Measurements from ENCODE around the gene WDR83.
"Not testable (repeated sequence)": the region's sequence is repeated elsewhere in the genome, so short reads cannot be mapped to it uniquely, and the experiment has no call there.

Gene WDR83

DNA sequence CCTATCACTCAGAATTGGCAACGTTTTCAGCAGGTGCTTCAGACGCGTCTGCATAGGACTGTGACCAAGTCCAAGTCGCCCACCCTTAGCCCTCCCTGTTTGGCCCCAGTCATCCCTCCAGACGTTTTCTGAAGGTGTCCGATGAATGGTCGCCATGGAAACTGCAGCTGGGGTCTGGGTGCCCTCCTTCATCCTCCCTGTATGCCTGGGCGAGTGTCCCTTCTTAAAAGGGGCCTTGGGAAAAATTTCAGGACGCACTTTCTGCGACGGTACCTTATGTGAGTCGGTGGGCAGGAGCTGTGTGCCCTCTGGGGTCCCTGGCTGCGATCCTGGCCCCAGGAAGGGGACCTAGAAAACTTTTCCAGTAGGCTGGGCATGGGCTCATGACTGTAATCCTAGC, 25.2 kb upstream of the WDR83 start:
- Histone ChIP-seq H3K4me1 (peaks cover 0 to 13% (median 7%) of the 10 kb centered on the region in 4 donors), H3K27ac (no peak overlapping the region), H3K9me3 (no peaks in the 10 kb centered on the region), H3K36me3 (peaks cover 0 to 2% (median 0%) of the 10 kb centered on the region in 3 donors), H3K4me3 (no peak overlapping the region), H3K27me3 (no peaks in the 10 kb centered on the region)
- intact Hi-C loops (cut with DNase I; ENCODE audit: low total_unique reads), result no loop called here
- DNase-seq, result no peak
- TF ChIP-seq, protein P1, sequence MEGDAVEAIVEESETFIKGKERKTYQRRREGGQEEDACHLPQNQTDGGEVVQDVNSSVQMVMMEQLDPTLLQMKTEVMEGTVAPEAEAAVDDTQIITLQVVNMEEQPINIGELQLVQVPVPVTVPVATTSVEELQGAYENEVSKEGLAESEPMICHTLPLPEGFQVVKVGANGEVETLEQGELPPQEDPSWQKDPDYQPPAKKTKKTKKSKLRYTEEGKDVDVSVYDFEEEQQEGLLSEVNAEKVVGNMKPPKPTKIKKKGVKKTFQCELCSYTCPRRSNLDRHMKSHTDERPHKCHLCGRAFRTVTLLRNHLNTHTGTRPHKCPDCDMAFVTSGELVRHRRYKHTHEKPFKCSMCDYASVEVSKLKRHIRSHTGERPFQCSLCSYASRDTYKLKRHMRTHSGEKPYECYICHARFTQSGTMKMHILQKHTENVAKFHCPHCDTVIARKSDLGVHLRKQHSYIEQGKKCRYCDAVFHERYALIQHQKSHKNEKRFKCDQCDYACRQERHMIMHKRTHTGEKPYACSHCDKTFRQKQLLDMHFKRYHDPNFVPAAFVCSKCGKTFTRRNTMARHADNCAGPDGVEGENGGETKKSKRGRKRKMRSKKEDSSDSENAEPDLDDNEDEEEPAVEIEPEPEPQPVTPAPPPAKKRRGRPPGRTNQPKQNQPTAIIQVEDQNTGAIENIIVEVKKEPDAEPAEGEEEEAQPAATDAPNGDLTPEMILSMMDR (IDR thresholded peaks at IDR 0.05), result no peak

DNA sequence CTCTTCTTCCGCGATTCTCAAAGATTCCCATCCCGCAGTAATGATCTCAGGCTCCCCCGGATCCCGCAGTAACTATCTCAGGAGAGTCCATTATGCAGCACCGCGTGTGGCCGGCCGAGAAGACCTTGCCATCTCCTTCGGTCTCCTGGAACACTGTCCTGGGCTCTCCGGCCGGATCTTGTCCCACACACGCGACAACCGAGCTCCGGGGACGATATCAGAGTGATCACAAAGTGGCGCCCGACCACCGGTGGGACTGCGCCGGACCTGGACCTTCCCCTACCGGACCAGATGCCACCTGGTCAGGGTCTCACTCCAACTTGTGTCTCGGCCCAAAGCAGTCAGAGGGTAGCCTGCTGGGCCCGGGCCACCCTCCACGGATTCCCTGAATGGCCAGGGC, 24.1 kb upstream of the WDR83 start:
- Histone ChIP-seq H3K4me1 (peaks cover 0 to 17% (median 9%) of the 10 kb centered on the region in 4 donors), H3K36me3 (peaks cover 0 to 4% (median 0%) of the 10 kb centered on the region in 3 donors), H3K9me3 (no peaks in the 10 kb centered on the region), H3K4me3 (no peak overlapping the region), H3K27ac (no peak overlapping the region), H3K27me3 (no peaks in the 10 kb centered on the region)
- TF ChIP-seq, protein P1 (IDR thresholded peaks at IDR 0.05), result no peak
- no peak for DNase-seq
- intact Hi-C loops (cut with DNase I; ENCODE audit: low total_unique reads), result no loop called here

DNA sequence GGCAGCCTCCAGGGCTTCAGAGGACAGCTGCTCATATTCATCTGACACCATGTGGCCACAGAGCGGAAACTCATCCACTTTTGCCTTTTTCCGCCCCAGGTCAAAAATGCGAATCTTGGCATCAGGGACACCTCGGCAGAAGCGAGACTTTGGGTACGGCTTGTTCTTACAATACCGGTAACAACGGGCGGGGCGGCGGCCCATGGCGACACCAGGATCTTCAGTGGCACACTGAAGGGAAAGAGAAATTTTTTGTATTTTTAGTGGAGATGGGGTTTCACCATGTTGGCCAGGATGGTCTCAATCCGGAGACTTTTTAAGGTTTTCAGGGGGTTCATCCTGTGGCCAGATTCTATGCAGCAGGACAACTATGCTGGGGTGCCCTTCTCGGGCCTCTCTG, 22.9 kb upstream of the WDR83 start:
- peaks cover 0 to 29% (median 15%) of the 10 kb centered on the region in 4 donors for H3K4me1 ChIP-seq
- H3K36me3 ChIP-seq; H3K9me3 ChIP-seq; H3K4me3 ChIP-seq; intact Hi-C loops (cut with DNase I; ENCODE audit: low total_unique reads); DNase-seq; H3K27ac ChIP-seq; H3K27me3 ChIP-seq: not testable (repeated sequence)

DNA sequence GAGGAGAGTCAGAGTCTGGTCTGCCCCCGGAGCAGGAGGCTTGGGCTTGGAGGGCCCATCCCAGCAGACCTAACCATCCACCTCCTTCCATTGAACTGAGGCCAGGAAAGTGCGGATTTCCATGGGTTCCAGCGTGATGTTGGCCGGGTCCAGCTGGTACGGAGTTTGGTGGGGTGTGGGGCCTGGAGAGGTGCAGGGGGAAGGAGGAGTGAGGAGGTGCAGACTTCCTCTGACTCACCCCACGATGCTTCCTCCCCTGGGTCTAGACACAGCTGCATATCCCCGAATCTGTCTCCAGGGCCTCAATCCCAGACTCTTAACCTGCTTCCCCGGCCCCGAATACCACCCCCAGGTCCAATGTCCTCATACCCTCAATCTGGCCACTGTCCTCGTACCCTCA, 20.1 kb upstream of the WDR83 start:
- Histone ChIP-seq H3K27ac (no peak overlapping the region), H3K9me3 (no peaks in the 10 kb centered on the region), H3K27me3 (no peaks in the 10 kb centered on the region), H3K36me3 (peaks cover 0 to 5% (median 0%) of the 10 kb centered on the region in 3 donors), H3K4me3 (no peak overlapping the region), H3K4me1 (peaks cover 0 to 19% (median 8%) of the 10 kb centered on the region in 4 donors)
- TF ChIP-seq, protein P1 (IDR thresholded peaks at IDR 0.05), result no peak
- intact Hi-C loops (cut with DNase I; ENCODE audit: low total_unique reads), result no loop called here
- DNase-seq, result no peak

DNA sequence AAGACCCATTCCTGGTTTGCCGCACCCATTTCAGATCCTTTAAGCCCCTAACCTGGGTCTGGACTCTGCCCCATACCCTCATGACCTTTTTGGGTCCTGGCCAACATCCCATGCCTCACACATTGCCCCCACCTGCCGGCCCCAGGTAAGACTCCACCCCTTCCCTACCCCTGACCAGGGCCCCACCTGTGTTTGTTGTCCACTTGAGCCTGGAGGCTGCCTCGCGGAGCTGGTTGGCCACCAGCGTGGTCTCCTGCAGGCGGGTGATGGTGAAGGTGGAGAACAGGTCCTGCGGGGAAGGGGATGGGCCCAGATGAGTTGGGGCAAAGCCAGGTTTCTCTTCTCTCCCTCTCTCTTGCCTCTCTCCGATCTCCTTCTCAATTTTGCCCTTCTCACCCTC, 19.6 kb upstream of the WDR83 start:
- intact Hi-C loops (cut with DNase I; ENCODE audit: low total_unique reads), result no loop called here
- no peak overlapping the region for H3K27ac ChIP-seq
- no peaks in the 10 kb centered on the region for H3K27me3 ChIP-seq
- DNase-seq, result no peak
- no peak overlapping the region for H3K4me3 ChIP-seq
- H3K36me3 ChIP-seq, result peaks cover 0 to 10% (median 0%) of the 10 kb centered on the region in 3 donors
- TF ChIP-seq, protein P1 (IDR thresholded peaks at IDR 0.05), result no peak
- H3K4me1 ChIP-seq, result peaks cover 0 to 19% (median 8%) of the 10 kb centered on the region in 4 donors
- H3K9me3 ChIP-seq, result no peaks in the 10 kb centered on the region

DNA sequence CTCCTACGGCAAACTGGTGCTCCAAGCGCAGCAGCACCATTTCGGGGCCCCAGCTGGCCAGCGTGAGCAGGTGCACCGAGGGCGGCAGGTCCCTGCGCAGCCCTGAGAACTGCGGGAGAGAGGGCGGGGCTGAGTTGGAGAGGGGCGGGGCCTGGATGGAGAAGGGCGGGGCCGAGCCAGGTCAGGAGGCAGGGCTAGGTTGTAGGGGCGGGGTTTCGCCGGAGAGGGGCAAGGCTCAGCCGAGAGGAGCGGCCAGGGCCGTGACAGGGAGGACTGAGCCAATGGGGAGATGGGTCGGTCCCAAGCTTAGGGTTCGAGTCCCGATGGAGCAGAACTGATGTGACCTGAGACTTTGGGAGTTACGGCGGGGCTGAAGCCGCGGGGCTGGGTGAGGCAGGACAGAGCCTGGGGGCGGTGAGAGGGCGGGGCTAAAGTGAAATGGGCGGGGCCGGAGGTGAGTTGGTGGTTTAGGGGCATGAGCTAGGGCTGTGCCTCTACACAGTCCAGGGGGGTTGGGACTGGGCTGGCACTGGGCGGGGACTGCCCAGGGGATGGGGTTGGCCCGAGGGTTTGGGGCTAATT, 19.0 kb upstream of the WDR83 start:
- DNase-seq, result peak in 1 of 2 donors; percentile 77
- Histone ChIP-seq H3K27ac (no peak overlapping the region), H3K36me3 (peaks cover 0 to 13% (median 0%) of the 10 kb centered on the region in 3 donors), H3K27me3 (no peaks in the 10 kb centered on the region), H3K4me1 (peaks cover 0 to 19% (median 8%) of the 10 kb centered on the region in 4 donors), H3K4me3 (peak overlapping the region; percentile 11 to 32), H3K9me3 (no peaks in the 10 kb centered on the region)
- TF ChIP-seq, protein P1 (IDR thresholded peaks at IDR 0.05), result no peak
- intact Hi-C loops (cut with DNase I; ENCODE audit: low total_unique reads), result no loop called here

Measured in tibial artery (tissue), 4 donors.